HG03354 (cell line): ENCODE measurements around the gene MAP2K5.

Experiments
- ATAC-seq: cut with Tn5 transposase; IDR thresholded peaks from one replicate; pipeline ENCODE4 v1.9.1; 2021; ENCODE audit warnings: mild to moderate bottlenecking; ENCODE audit not compliant: unreplicated experiment, poor library complexity, severe bottlenecking

The MAP2K5 gene

GRCh38 chr15:67521029-67521782 is 21.3 kb upstream of the MAP2K5 start, which contains the start of gene C15orf61:
Gene C15orf61 (plus strand): TSS chr15:67521131. CDS start chr15:67521249, 118 bp downstream.
- peak; percentile 80 for ATAC-seq

GRCh38 chr15:67521783-67522568 is 20.5 kb upstream of the MAP2K5 start:
- ATAC-seq: no peak

GRCh38 chr15:67523330-67523729 is 19.2 kb upstream of the MAP2K5 start:
- ATAC-seq: no peak

DNA sequence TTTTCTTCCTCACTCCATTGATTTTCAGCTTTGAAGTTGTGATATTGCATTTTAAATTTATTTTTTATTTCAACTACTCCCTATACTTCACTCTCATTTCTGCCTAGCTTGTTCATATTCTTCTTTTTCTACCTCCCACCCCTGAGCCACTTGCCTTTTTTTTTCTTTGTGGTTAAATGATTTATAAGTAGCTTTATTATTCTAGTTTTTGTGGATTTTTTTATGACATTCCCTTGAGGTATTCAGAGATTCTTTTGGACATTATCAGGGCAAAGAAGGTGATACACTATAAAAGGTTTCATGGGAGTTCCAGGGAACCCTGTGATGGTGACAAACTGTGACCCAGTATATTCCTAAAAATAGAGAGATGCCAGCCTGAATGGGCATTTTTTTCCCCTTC is 18.3 kb upstream of the MAP2K5 start:
- no peak for ATAC-seq

DNA sequence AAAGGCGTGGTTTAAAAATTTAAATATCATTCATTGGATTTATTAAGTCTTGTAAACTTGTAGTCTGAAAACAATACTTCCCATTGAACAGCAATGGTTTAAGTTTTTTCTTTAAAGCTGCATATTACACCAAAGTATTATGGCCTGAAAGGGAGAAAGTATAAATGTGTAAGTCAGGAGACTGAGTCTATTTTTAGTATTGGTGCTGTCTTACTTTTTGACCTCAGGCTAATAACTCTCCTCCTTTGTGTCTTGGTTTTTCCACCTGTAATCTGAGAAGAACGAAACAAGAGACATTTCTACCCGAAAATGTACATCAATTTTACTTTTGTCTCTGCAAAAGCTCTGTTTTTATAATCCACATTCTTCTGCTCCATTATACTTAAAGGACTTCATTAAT is 14.0 kb upstream of the MAP2K5 start:
- no peak for ATAC-seq

- ATAC-seq: no peak
These were observed 11.1 kb upstream of the MAP2K5 start for GRCh38 chr15:67531379-67531914.

DNA sequence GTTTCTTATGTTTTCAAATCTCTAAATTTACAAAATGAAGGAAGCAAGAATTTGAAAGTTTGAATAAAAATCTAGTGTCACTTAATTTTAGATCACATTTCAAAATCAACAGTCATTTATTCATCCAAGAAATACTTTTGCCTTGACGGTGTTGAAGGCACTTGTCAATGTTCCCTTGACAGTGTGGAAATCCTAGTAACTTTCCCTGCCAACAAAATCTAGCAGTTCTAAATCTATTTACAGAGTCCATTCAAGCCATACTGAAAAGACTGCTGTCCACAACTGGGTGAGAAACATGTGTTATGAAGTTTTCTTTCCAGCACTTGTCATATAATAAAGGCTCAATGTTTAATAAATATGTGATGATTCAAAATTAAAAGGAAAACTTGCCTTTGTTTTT is 8.6 kb upstream of the MAP2K5 start:
- ATAC-seq: no peak

GRCh38 chr15:67534360-67534759 is 8.1 kb upstream of the MAP2K5 start:
- no peak for ATAC-seq

DNA sequence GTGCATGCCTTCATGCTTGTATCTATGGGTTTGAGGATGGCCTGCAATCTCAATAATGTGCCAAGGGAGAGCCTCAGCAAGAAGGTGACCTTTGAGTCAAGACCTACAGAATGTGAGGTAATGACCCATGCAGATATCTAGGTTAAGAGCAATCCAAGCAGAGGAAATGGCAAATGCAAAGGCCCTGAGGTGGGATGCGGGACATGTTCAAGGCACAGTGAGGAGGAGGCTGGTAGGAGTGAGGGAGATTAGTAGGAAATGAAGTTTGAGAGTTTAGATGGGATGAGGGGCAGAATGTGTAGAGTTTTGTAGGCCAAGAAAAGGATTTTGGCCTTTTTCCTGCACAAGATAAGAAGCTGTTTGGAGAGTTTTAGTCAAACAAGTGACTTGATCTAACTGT is 4.7 kb upstream of the MAP2K5 start:
- no peak for ATAC-seq

DNA sequence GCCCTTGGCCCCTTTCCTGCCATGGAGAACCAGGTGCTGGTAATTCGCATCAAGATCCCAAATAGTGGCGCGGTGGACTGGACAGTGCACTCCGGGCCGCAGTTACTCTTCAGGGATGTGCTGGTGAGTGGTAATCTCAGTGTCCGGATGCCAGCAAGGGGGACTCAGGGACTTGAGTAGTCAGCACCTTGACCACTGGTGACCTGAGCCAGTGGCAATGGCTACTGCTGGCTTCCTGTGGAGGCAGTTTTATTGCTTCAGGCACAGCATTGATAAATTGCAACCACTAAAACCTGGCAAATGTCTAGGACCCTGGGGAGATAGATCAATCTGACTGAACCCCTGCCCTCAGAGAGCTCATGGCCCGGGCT is 830 bp downstream of the MAP2K5 start:
- ATAC-seq: no peak

- ATAC-seq: no peak
These were observed 2.0 kb downstream of the MAP2K5 start for GRCh38 chr15:67544475-67544874.

- ATAC-seq: no peak
These were observed 3.4 kb downstream of the MAP2K5 start for GRCh38 chr15:67545864-67546263.

GRCh38 chr15:67547064-67547463 is 4.6 kb downstream of the MAP2K5 start:
- no peak for ATAC-seq

- no peak for ATAC-seq
These were observed 5.3 kb downstream of the MAP2K5 start for GRCh38 chr15:67547836-67548235.

GRCh38 chr15:67548236-67548852 is 5.8 kb downstream of the MAP2K5 start:
- ATAC-seq: no peak

GRCh38 chr15:67548862-67549651 is 6.6 kb downstream of the MAP2K5 start:
- no peak for ATAC-seq

GRCh38 chr15:67549736-67550135 is 7.2 kb downstream of the MAP2K5 start:
- no peak for ATAC-seq

DNA sequence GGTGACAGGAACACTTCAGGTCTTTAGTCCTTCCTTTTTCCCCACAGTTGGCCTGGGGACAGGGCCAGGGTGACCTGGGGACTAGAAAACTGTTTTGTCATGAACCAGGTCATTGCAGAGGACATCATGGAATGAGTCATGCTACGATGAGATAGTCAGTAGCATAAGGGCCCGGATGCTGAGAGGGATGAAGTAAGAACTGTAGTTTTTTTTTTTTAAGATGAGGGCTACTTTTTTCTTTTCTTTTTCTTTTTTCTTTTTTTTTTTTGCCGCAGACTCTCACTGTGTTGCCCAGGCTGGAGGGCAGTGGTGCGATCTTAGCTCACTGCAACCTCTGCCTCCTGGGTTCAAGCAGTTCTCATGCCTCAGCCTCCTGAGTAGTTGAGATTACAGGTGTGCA is 8.0 kb downstream of the MAP2K5 start:
- no peak for ATAC-seq

DNA sequence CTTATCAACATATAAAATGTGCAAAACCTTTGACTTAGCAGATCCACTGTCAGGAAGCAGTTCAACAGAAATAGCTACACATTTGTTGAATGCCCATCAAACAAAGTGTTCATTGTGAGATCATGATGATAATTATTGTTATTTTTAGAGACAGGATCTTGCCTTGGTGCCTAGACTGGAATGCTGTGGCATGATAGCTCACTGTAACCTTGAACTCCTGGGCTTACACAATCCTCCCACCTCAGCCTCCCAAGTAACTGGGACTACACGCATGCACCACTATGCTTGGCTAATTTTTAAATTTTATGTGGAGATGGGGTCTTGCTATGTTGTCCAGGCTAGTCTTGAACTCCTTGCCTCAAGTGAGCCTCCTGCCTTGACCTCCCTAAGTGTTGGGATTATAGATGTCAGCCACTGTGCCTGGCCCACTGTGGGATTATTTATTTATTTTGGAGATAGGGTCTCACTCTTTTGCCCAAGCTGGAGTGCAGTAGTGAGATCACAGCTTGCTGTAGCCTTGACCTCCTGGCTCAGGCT is 8.8 kb downstream of the MAP2K5 start:
- no peak for ATAC-seq

DNA sequence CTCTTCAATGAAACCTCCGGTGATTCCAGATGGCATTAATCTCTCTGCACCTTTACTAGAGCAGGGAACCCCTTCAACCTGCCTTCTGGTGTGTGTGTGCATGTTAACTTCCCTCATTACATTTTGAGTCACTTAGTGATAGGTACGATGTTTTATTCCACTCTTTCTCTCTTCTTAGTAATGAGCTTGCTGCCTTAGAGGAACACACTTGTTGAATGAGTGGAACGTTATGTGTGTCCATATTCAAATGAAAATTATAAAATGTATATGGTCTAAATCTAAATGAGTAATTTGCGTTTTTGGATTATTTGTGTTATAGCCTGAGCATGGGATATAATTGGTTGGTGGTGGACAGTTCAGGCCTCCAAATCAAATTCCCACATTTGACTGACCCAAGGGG is 12.1 kb downstream of the MAP2K5 start:
- ATAC-seq: no peak
